Left ventricle myocardium inferior (tissue), 1 donor: ENCODE results near the gene DRD1. TPM values are rescaled to one million over a fixed set of nuclear protein-coding genes. Genes with fewer than 3 reads are reported as not detected.

Experiments used
- DNase-seq: peaks from one replicate; pipeline ENCODE4 v3.0.0-alpha.2; 2020
- H3K27ac ChIP-seq: fragments of 200-600 bp; replicated peaks from 2 replicates; pipeline ENCODE4 v1.8.0; 2021
- H3K27me3 ChIP-seq: fragments of 200-600 bp; 2 replicates; pipeline ENCODE4 v1.8.0; 2021; ENCODE audit warnings: low read depth
- H3K36me3 ChIP-seq: fragments of 200-600 bp; 2 replicates; pipeline ENCODE4 v1.8.0; 2021
- H3K4me1 ChIP-seq: fragments of 200-600 bp; 2 replicates; pipeline ENCODE4 v1.8.0; 2021
- H3K4me3 ChIP-seq: fragments of 200-600 bp; 2 replicates; pipeline ENCODE4 v1.8.0; 2021; ENCODE audit warnings: mild to moderate bottlenecking, moderate library complexity
- H3K9me3 ChIP-seq: fragments of 200-600 bp; replicated peaks from 2 replicates; pipeline ENCODE4 v1.8.0; 2021
- CTCF ChIP-seq: fragments of 200-600 bp; IDR thresholded peaks from 2 replicates; pipeline ENCODE4 v1.8.0; 2021; ENCODE audit warnings: antibody characterized with exemption, mild to moderate bottlenecking, borderline replicate concordance
- intact Hi-C: fragments of 100-400 bp; cut with micrococcal nuclease; formaldehyde crosslinking; loops from one replicate; pipeline ENCODE4 v1.11.0; 2022
- total RNA-seq: library from RNA; stranded (reverse); fragmentation: NEBNext Ultra II Directional; extraction: Animal tissue kit (Norgen Biotek cat#: 25700); gene quantifications from one replicate; pipeline ENCODE4 v1.2.1, GENCODE V29; 2021
- donor health status: DM: no; HTN: yes; CAD: no; lungs with severe emphysema.

Gene DRD1
- total RNA-seq, 1 donor from 2014 or later, result not detected

DNA sequence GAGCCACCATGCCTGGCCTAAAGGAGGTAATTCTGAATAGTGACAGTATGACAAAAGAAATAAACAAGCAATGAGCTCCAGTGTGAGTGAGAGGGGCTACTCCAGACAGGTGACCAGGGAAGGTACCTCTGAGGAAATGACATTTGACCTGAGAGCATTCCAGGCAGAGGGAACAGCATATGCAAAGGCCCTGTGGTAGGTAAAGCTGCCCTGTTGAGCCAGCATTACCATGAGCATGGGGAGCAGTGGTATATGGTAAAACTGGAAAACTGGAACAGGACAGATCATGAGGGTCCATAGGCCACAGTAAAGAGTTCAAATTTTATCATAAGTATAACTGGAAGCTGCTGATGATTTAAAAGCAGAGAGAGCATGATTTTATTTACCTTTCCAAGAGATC lies 28.4 kb upstream of the DRD1 start:
- H3K27me3 ChIP-seq, result peaks cover 27% of the 10 kb centered on the region
- H3K4me1 ChIP-seq, result no peaks in the 10 kb centered on the region
- H3K27ac ChIP-seq, result no peak overlapping the region
- intact Hi-C loops, result no loop called here
- no peak for DNase-seq
- H3K9me3 ChIP-seq, result no peaks in the 10 kb centered on the region
- H3K36me3 ChIP-seq, result no peaks in the 10 kb centered on the region
- TF ChIP-seq CTCF, result no peak
- H3K4me3 ChIP-seq, result no peak overlapping the region

DNA sequence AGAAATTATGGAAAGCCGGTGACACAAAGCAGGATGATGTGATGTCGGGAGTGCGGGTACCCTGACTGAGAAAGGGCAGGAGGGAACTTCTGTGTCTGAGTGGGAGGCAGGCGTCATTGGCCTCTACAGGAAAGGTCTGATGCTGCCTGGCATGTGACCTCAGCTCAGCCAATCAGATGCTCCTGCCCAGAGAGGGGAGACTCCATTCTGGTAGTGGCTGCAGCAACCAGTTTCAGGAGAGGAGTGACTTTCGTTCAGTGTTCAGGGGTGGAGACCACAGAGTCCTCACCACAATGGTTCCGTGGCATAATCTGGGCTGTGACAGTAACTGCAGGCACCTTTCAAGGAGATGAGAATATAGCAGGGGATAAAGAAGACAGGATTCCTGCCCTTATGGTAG lies 27.6 kb upstream of the DRD1 start:
- H3K27me3 ChIP-seq, result peaks cover 35% of the 10 kb centered on the region
- no peak overlapping the region for H3K27ac ChIP-seq
- H3K4me1 ChIP-seq, result no peaks in the 10 kb centered on the region
- no peak overlapping the region for H3K4me3 ChIP-seq
- H3K36me3 ChIP-seq, result no peaks in the 10 kb centered on the region
- no peaks in the 10 kb centered on the region for H3K9me3 ChIP-seq
- TF ChIP-seq CTCF, result no peak
- no peak for DNase-seq
- intact Hi-C loops, result no loop called here

DNA sequence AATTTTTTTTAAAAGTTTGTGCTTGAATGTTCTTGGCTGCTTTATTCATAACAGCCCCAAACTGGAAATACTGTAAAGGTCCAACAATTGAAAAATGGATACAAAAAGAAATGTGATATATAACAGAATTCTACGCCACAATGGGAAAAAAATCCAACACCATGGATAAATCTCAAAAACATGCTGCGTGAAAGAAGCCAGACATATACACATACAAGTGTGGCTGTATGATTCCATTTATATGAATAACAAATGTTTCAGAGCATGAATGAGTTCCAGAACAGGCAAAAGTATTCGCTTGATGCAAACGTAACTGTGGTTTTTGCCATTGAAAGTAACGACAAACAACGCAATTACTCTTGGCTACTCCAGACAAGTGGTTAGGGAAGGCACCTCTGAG lies 27.2 kb upstream of the DRD1 start:
- no peaks in the 10 kb centered on the region for H3K36me3 ChIP-seq
- TF ChIP-seq CTCF, result no peak
- peaks cover 39% of the 10 kb centered on the region for H3K27me3 ChIP-seq
- H3K27ac ChIP-seq, result no peak overlapping the region
- H3K4me1 ChIP-seq, result no peaks in the 10 kb centered on the region
- DNase-seq, result no peak
- intact Hi-C loops, result no loop called here
- H3K4me3 ChIP-seq, result no peak overlapping the region
- H3K9me3 ChIP-seq, result no peaks in the 10 kb centered on the region

- no peaks in the 10 kb centered on the region for H3K9me3 ChIP-seq
- H3K4me3 ChIP-seq, result no peak overlapping the region
- no peak for TF ChIP-seq CTCF
- no peak for DNase-seq
- H3K36me3 ChIP-seq, result no peaks in the 10 kb centered on the region
- no peaks in the 10 kb centered on the region for H3K4me1 ChIP-seq
- H3K27ac ChIP-seq, result no peak overlapping the region
- intact Hi-C loops, result no loop called here
- peaks cover 42% of the 10 kb centered on the region for H3K27me3 ChIP-seq
Observed at GRCh38 chr5:175470781-175471180, 26.8 kb upstream of the DRD1 start.

DNA sequence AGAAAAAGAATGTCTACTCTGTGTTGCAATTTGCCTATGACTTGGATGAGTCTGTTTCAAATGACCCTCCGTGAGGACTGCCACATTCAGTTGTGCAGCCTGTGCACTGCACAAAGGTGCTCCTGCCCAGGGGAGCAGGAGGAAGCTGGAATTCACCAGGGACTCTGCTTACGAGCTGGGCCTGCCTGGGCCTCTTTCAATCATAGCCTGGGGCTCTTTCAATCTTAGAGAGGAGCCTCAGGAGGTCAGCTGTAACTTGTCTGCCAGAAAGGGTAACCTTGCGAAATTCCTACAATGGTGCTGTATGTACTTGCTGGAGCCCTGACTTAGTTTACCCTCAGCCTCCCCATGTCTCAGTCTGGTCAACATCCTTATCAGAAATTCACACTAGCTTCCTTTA lies 25.9 kb upstream of the DRD1 start:
- no peaks in the 10 kb centered on the region for H3K9me3 ChIP-seq
- no peak for TF ChIP-seq CTCF
- H3K4me3 ChIP-seq, result no peak overlapping the region
- H3K27me3 ChIP-seq, result peaks cover 42% of the 10 kb centered on the region
- no peak overlapping the region for H3K27ac ChIP-seq
- intact Hi-C loops, result no loop called here
- H3K36me3 ChIP-seq, result no peaks in the 10 kb centered on the region
- no peaks in the 10 kb centered on the region for H3K4me1 ChIP-seq
- DNase-seq, result no peak

GRCh38 chr5:175468892-175469291 lies 24.9 kb upstream of the DRD1 start:
- H3K27ac ChIP-seq, result no peak overlapping the region
- TF ChIP-seq CTCF, result no peak
- intact Hi-C loops, result no loop called here
- H3K36me3 ChIP-seq, result no peaks in the 10 kb centered on the region
- H3K27me3 ChIP-seq, result peaks cover 36% of the 10 kb centered on the region
- no peaks in the 10 kb centered on the region for H3K9me3 ChIP-seq
- H3K4me1 ChIP-seq, result no peaks in the 10 kb centered on the region
- no peak for DNase-seq
- no peak overlapping the region for H3K4me3 ChIP-seq
